NCI-H1105 (cell line): ENCODE measurements around the gene TP53TG3.
"Not testable (repeated sequence)": the region's sequence is repeated elsewhere in the genome, so short reads cannot be mapped to it uniquely, and the experiment has no call there.

Source experiments
- DNase-seq: peaks from one replicate; lab custom pipeline; 2025; lab: John Stamatoyannopoulos, UW

The TP53TG3 gene, protein sequence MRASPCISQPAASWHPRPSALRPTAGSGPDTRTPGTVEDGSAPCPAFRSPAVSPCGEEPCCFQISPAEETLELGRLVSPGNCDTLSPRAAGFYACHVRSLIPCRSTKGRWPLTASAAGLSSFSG

DNA sequence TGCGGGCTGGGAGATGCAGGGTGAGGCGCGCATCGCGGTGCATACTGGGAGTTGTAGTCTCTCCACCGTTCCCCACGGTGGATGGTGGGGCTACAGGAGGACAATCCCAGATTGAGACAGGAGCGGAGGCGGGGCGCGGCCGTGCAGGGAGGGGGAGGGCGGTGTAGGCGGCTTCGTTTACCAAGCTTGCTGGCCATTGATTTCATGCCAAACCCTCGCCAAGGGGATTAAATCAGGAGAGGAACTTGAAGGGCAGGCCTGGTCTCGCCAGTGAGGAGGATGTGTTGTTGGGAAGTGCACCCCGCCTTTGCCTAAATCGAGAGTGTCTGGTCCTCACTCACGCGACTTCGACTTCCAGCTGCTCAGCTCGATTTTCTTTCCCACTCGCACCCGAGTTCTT, at the start of gene TP53TG3:
TP53TG3 (minus strand) TSS at position 101 of the 400 bp plus-strand sequence; CDS start at position 33, 68 bp downstream.
- not testable (repeated sequence) for DNase-seq

DNA sequence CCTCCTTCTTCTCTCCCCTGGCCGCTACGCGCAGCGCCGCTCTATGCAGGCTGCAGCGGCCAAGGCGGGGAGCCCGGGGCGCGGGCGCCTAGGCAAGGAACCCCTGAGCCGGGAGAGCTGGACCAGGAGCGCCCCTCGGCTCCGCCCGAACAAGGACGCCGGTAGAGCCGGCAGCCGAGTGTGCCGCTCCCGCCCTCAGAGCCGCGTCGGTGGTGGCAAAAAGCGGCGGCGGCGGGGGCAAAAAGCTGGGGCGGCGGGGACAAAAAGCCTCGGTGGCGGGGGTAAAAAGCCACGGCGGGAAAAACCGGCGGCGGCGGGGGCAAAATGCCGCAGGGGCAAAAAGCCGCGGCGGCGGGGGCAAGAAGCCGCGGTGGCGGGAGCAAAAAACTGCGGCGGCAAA, 25.1 kb downstream of the TP53TG3 start:
- not testable (repeated sequence) for DNase-seq

DNA sequence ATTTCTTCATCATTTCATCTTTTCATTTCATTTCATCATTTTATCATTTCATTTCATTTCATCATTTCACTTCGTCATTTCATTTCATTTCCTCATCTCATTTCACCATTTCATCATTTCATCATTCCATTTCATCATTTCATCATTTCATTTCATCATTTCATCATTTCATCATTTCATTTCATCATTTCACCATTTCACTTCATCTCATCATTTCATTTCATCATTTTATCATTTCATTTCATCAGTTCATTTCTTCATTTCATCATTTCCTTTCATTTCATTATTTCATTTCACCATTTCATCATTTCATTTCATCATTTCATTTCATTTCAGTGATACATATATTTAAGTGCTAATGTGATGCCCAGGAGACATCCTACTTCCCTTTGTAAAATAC, 28.4 kb downstream of the TP53TG3 start:
- DNase-seq = not testable (repeated sequence)

DNA sequence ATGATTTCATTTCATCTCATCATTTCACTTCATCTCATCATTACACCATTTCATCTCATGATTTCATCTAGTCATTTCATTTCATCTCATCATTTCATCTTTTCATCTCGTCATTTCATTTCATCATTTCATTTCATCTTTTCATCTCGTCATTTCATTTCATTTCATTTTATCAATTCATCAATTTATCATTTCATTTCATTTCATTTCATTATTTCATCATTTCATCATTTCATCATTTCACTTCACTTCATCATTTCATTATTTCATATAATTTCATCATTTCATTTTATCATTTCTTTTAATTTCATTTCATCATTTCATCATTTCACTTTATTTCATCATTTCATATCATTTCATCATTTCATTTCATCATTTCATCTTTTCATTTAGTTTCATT, 29.2 kb downstream of the TP53TG3 start:
- DNase-seq = not testable (repeated sequence)

DNA sequence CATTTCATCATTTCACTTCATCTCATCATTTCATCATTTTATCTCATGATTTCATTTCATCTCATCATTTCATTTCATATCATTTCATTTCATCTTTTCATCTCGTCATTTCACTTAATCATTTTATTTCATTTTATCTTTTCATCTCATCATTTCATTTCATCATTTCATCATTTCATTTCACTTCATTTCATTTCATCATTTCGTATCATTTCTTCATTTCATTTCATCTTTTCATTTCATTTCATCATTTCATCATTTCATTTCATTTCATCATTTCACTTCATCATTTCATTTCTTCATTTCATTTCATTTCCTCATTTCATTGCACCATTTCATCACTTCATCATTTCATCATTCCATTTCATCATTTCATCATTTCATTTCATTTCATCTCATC, 29.8 kb downstream of the TP53TG3 start:
- DNase-seq = not testable (repeated sequence)

DNA sequence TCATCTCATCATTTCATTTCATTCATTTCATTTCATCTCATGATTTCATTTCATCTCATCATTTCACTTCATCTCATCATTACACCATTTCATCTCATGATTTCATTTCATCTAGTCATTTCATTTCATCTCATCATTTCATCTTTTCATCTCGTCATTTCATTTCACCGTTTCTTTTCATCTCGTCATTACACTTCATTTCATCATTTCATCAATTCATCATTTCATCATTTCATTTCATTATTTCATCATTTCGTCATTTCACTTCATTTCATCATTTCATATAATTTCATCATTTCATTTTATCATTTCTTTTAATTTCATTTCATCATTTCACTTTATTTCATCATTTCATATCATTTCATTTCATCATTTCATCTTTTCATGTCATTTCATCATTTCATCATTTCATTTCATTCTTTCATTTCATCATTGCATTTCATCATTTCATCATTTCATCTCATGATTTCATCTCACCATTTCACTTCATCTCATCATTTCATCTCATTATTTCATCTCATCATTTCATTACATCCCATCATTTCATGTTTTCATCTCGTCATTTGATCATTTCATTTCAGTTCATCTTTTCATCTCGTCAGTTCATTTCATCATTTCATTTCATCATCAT, 30.6 kb downstream of the TP53TG3 start:
- DNase-seq = not testable (repeated sequence)

DNA sequence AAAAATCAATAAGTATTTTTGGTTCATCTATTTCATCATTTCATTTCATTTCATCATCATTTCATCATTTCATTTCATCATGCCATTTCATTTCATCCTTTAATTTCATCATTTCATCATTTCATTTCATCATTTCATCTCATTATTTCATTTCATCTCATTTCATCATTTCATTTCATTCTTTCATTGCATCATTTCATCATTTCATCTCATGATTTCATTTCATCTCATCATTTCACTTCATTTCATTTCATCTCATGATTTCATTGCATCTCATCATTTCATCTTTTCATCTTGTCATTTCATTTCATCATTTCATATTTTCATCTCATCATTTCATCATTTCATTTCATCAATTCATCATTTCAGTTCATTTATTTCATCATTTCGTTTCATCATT, 31.2 kb downstream of the TP53TG3 start:
- DNase-seq = not testable (repeated sequence)

DNA sequence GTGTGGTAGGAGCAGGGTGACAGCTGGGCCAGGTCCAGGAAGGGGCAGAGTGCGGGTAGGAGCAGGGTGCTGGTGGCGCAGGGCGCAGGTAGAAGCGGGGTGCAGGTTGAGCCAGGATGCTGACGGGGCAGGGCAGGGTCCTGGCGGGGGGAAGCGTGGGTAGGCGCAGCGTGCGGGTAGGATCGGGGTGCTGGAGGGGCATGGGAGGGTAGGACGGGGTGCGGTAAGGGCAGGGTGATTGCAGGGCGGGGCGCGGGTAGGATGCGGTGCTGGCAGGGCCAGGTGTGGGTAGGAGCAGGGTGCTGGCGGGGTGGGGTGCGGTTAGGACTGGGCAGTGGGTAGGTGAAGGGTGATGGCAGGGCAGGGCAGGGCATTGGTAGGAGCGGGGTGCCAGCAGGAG, 38.4 kb downstream of the TP53TG3 start:
- DNase-seq = not testable (repeated sequence)

DNA sequence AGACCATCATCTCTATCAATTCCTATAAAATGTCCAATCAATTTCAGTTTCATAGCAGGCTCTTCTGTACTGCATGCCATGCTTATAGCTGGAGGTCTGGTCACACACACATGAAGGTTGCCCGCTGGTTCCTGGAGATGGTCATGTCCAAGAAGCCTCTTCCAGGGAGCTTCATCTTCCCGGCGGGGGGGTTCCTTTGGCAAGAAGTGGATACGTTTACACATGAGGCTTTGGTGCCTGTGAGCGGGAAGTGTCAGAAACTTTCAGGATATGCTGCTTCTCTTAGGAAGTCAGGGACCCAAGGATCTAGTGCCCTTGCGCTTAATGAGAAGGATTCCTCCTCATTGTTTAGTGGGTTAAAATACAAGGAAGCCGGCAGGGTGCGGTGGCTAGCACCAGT, 43.9 kb downstream of the TP53TG3 start:
- not testable (repeated sequence) for DNase-seq
